HepG2 (cell line): Measurements from ENCODE around the gene VPREB3. TPM values are rescaled to one million over a fixed set of nuclear protein-coding genes. Genes with fewer than 3 reads are reported as not detected.

Source experiments
- AHR ChIP-seq: IDR thresholded peaks from 2 replicates; pipeline ENCODE4 v1.6.1; 2018; ENCODE audit warnings: missing genetic modification reagents, missing compliant biosample characterization
- ARID2 ChIP-seq: sonication (generic); formaldehyde crosslinking; IDR thresholded peaks from 2 replicates; pipeline ENCODE4 v1.8.1; 2022; ENCODE audit warnings: mild to moderate bottlenecking, missing genetic modification reagents, borderline replicate concordance
- ATAD3A ChIP-seq: sonication (generic); formaldehyde crosslinking; IDR thresholded peaks from 2 replicates; pipeline ENCODE4 v1.4.0; 2020; ENCODE audit warnings: missing genetic modification reagents
- HIVEP1 ChIP-seq: sonication (generic); formaldehyde crosslinking; IDR thresholded peaks from 2 replicates; pipeline ENCODE4 v1.4.0; 2020; ENCODE audit warnings: mild to moderate bottlenecking, missing genetic modification reagents
- HMG20A ChIP-seq: IDR thresholded peaks from 2 replicates; pipeline ENCODE4 v1.6.1; 2016; ENCODE audit warnings: borderline replicate concordance
- HNRNPUL1 ChIP-seq: fragments of 200-400 bp; formaldehyde crosslinking; IDR thresholded peaks from 2 replicates; pipeline ENCODE4 v1.6.1; 2017; ENCODE audit warnings: low read depth, mild to moderate bottlenecking, low read length, moderate library complexity
- KLF12 ChIP-seq: sonication (generic); formaldehyde crosslinking; IDR thresholded peaks from 2 replicates; pipeline ENCODE4 v1.4.0; 2020; ENCODE audit warnings: missing genetic modification reagents, borderline replicate concordance
- MEIS2 ChIP-seq: sonication (generic); formaldehyde crosslinking; IDR thresholded peaks from 2 replicates; pipeline ENCODE4 v1.9.0; 2021; ENCODE audit warnings: mild to moderate bottlenecking, missing genetic modification reagents
- NCOA5 ChIP-seq: sonication (generic); formaldehyde crosslinking; IDR thresholded peaks from 2 replicates; pipeline ENCODE4 v1.4.0; 2020; ENCODE audit warnings: missing genetic modification reagents
- NFIB ChIP-seq: sonication (generic); formaldehyde crosslinking; IDR thresholded peaks from 2 replicates; pipeline ENCODE4 v1.9.0; 2021; ENCODE audit warnings: missing genetic modification reagents, mild to moderate bottlenecking, borderline replicate concordance
- PREB ChIP-seq: sonication (generic); formaldehyde crosslinking; IDR thresholded peaks from 2 replicates; pipeline ENCODE4 v1.4.0; 2020; ENCODE audit warnings: missing genetic modification reagents
- RXRB ChIP-seq: IDR thresholded peaks from 2 replicates; pipeline ENCODE4 v1.6.1; 2016; ENCODE audit warnings: borderline replicate concordance, missing genetic modification reagents, missing compliant biosample characterization
- TAF15 ChIP-seq: fragments of 200-400 bp; formaldehyde crosslinking; IDR thresholded peaks from one replicate; pipeline ENCODE4 v1.6.1; 2018; ENCODE audit warnings: mild to moderate bottlenecking, low read depth, low read length; ENCODE audit not compliant: poor library complexity, severe bottlenecking
- TCF7 ChIP-seq: sonication (generic); IDR thresholded peaks from 2 replicates; pipeline ENCODE4 v1.6.1; 2016; ENCODE audit warnings: antibody characterized with exemption, low read depth
- ZFP36 ChIP-seq: fragments of 150-350 bp; IDR thresholded peaks from 2 replicates; pipeline ENCODE4 v1.6.1; 2018; ENCODE audit warnings: borderline replicate concordance, low read length, low read depth; ENCODE audit not compliant: partially characterized antibody
- ZFP90 ChIP-seq: sonication (generic); formaldehyde crosslinking; IDR thresholded peaks from 2 replicates; pipeline ENCODE4 v1.8.0; 2022; ENCODE audit warnings: missing genetic modification reagents, mild to moderate bottlenecking, inconsistent platforms, borderline replicate concordance
- ZNF335 ChIP-seq: sonication (generic); formaldehyde crosslinking; IDR thresholded peaks from 2 replicates; pipeline ENCODE4 v1.4.0; 2020; ENCODE audit warnings: missing genetic modification reagents
- ZNF337 ChIP-seq: sonication (generic); formaldehyde crosslinking; IDR thresholded peaks from 2 replicates; pipeline ENCODE4 v1.5.1; 2020; ENCODE audit warnings: missing genetic modification reagents, low read depth, mild to moderate bottlenecking, borderline replicate concordance
- ZNF431 ChIP-seq: sonication (generic); formaldehyde crosslinking; IDR thresholded peaks from 2 replicates; pipeline ENCODE4 v1.9.0; 2022; ENCODE audit warnings: missing genetic modification reagents, low read depth, mild to moderate bottlenecking, borderline replicate concordance
- ZNF44 ChIP-seq: sonication (generic); formaldehyde crosslinking; IDR thresholded peaks from 2 replicates; pipeline ENCODE4 v1.5.1; 2020; ENCODE audit warnings: mild to moderate bottlenecking, missing genetic modification reagents
- ZNF564 ChIP-seq: sonication (generic); formaldehyde crosslinking; IDR thresholded peaks from 2 replicates; pipeline ENCODE4 v1.8.1; 2023; ENCODE audit warnings: mild to moderate bottlenecking, missing genetic modification reagents
- ZNF614 ChIP-seq: IDR thresholded peaks from 2 replicates; pipeline ENCODE4 v1.6.1; 2018; ENCODE audit warnings: missing biosample characterization, missing genetic modification reagents, inconsistent platforms, borderline replicate concordance
- polyA plus RNA-seq, 8 experiments: library from polyadenylated mRNA; depleted of rRNA in 3 of 8; stranded (reverse) in 7 of 8; unstranded in 1 of 8; fragments of >200 nt; fragmentation: Illumina TruSeq in 4 of 8; extraction: Trizol in 4 of 8; gene quantifications; 2 replicates each; pipeline versions ENCODE4 v1.2.1 to v1.2.3, GENCODE V29; 2011 to 2016; ENCODE audit warnings: low read depth in 4 of 8, missing spikeins in 1 of 8, mixed read lengths in 1 of 8; ENCODE audit not compliant: insufficient read depth in 1 of 8
- total RNA-seq, 5 experiments: library from RNA; depleted of rRNA; stranded (reverse); fragments of >200 nt; fragmentation: Illumina TruSeq; extraction: Trizol; gene quantifications; 2 replicates each; pipeline ENCODE4 v1.2.3, GENCODE V29; 2016; ENCODE audit warnings: low read depth in 1 of 5
- TF ChIP-seq, protein P1 (sequence below): sonication (generic); formaldehyde crosslinking; IDR thresholded peaks from 2 replicates; pipeline ENCODE4 v1.4.0; 2020; ENCODE audit warnings: missing genetic modification reagents

The VPREB3 gene
- total and polyA plus RNA-seq, 2 of the 13 experiments (the other 11 are each of a cell fraction or from before 2014, with no cell fraction given) = 0.22 TPM; not detected in 1

DNA sequence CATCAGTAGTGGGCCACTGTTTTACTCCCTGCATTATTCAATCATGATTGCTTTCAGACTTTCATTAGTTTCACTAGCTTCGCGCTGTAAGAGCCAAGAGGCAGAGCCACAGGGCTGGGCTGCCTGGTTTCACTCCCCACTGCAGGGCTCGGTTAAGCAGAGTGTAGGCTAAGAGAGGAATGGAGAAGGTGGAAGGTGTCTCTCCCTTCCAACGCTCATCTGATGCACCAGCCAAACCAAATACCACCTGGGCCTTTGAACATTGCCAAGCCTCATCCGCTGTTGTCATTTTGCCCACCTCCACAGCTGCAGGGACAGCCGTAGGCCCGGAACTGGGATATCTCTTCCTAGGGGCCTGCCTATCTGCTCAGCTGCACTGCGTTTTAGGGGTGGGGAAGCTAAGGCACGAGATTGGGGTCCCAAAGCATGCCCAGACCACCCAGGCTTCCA is 32.1 kb upstream of the VPREB3 start (continued):
- TF ChIP-seq NFIB (CRISPR knock-in tag) = no peak
- no peak for TF ChIP-seq ZFP36
- no peak for TF ChIP-seq NCOA5
- no peak for TF ChIP-seq ZNF44 (CRISPR knock-in tag)
- no peak for TF ChIP-seq PREB (CRISPR knock-in tag)
- TF ChIP-seq HNRNPUL1 = no peak
- no peak for TF ChIP-seq ZNF431 (CRISPR knock-in tag)
- no peak for TF ChIP-seq MEIS2 (CRISPR knock-in tag)
- 0 out of 2 replicates have a peak, but pooled peaks have one; percentile 27 for TF ChIP-seq RXRB (CRISPR knock-in tag)
- TF ChIP-seq TCF7 = no peak
- TF ChIP-seq, protein P1, sequence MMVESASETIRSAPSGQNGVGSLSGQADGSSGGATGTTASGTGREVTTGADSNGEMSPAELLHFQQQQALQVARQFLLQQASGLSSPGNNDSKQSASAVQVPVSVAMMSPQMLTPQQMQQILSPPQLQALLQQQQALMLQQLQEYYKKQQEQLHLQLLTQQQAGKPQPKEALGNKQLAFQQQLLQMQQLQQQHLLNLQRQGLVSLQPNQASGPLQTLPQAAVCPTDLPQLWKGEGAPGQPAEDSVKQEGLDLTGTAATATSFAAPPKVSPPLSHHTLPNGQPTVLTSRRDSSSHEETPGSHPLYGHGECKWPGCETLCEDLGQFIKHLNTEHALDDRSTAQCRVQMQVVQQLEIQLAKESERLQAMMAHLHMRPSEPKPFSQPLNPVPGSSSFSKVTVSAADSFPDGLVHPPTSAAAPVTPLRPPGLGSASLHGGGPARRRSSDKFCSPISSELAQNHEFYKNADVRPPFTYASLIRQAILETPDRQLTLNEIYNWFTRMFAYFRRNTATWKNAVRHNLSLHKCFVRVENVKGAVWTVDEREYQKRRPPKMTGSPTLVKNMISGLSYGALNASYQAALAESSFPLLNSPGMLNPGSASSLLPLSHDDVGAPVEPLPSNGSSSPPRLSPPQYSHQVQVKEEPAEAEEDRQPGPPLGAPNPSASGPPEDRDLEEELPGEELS (CRISPR knock-in tag) = no peak
- TF ChIP-seq ZNF335 (CRISPR knock-in tag) = no peak
- no peak for TF ChIP-seq HMG20A (CRISPR knock-in tag)
- TF ChIP-seq ZNF614 = no peak
- 0 out of 2 replicates have a peak, but pooled peaks have one; percentile 20 for TF ChIP-seq KLF12 (CRISPR knock-in tag)
- 0 out of 2 replicates have a peak, but pooled peaks have one; percentile 14 for TF ChIP-seq ZNF337 (CRISPR knock-in tag)
- TF ChIP-seq AHR (CRISPR knock-in tag) = no peak
- TF ChIP-seq ATAD3A (CRISPR knock-in tag) = no peak
- 0 out of 2 replicates have a peak, but pooled peaks have one; percentile 44 for TF ChIP-seq ZFP90
- TF ChIP-seq ZNF564 (CRISPR knock-in tag) = no peak
- no peak for TF ChIP-seq HIVEP1 (CRISPR knock-in tag)
- TF ChIP-seq TAF15 = no peak
- TF ChIP-seq ARID2 (CRISPR knock-in tag) = no peak
